Effector CD8-positive, alpha-beta T cell (primary cell): ENCODE data around the gene PRKG1.
"Not testable (repeated sequence)": the region's sequence is repeated elsewhere in the genome, so short reads cannot be mapped to it uniquely, and the experiment has no call there.

Source experiments
- DNase-seq: peaks from one replicate; lab custom pipeline; 2025; lab: John Stamatoyannopoulos, UW

Gene PRKG1

DNA sequence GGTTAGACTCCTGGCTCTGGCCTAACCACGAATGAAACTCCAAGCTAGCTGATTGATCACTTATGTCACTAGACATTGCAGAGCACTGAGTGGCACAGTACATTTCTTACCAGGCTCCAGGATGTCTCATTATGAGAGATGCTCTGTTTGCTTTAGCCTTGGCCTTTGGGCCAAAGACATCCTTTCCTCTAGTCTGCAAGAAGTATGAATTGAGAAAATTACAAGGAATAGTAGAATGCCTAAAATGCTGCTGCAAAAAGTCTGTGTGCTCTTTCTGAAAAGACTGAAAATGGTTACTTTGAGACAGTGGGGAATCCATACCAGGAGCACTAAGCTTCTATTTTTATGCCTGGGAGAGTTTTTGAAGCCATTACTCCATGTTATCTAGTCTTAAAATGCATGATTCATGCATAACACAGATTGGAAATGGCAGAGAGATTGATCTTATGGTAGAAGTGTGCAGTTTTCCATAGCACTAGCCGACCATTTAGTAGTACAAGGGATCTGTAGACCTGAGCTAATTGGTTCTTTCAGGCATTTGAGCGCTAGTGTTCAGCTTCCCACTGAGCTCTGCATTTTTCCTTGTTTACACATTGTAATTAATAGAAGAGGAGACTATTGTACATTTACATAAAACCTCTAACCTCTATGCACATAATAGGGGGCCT, 303.8 kb downstream of the PRKG1 start:
- DNase-seq: no peak

GRCh38 chr10:51382181-51382580, 307.9 kb downstream of the PRKG1 start:
- DNase-seq: no peak

DNA sequence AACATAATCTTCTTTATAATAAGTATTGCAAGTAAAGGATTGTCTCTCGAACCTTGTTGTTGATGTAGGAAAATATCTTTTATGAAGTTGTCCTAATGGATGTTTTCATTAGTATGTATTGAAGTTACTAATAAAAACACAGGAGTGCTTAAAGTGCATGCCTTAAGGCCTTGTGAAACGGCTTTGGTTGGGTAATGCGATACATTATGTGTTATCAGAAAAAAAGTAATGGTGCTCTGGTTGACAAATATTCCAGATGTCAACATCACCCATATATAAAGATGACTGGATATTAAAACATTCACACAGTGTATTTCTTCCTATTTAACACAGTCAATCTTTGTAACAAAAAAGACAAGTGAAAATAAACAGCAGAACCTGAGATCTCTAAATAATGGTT, 310.7 kb downstream of the PRKG1 start:
- DNase-seq: no peak

- DNase-seq: no peak
Measured at GRCh38 chr10:51386248-51386885, 312.1 kb downstream of the PRKG1 start.

GRCh38 chr10:51389415-51390321, 315.4 kb downstream of the PRKG1 start:
- no peak for DNase-seq

DNA sequence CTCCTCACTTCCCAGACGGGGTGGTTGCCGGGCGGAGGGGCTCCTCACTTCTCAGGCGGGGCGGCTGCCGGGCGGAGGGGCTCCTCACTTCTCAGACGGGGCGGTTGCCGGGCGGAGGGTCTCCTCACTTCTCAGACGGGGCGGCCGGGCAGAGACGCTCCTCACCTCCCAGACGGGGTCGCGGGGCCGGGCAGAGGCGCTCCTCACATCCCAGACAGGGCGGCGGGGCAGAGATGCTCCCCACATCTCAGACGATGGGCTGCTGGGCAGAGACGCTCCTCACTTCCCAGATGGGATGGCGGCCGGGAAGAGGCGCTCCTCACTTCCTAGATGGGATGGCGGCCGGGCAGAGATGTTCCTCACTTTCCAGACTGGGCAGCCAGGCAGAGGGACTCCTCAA, 318.7 kb downstream of the PRKG1 start:
- not testable (repeated sequence) for DNase-seq

DNA sequence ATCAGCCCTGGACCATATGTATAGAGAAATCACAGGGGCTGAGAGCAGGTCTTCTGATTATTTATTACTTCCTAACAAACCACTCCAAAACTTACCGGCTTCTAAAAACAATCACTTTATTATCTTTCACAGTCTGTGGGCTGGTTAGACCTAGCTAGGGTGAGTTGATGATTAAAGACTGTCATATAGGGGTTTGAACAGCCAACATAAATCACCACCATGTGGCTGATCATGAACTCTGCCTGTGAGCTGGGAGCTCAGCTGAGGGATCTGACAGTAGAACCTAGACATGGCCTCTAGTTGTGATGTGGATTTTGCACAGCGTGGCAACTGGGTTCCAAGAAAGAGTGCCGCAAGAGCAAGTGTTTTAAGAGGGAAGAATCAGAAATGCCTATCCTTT, 319.8 kb downstream of the PRKG1 start:
- no peak for DNase-seq

- DNase-seq: no peak
Measured at GRCh38 chr10:51397244-51397643, 323.0 kb downstream of the PRKG1 start.

- DNase-seq: no peak
Measured at GRCh38 chr10:51397695-51398094, 323.4 kb downstream of the PRKG1 start.

GRCh38 chr10:51399840-51400239, 325.6 kb downstream of the PRKG1 start:
- DNase-seq: no peak

DNA sequence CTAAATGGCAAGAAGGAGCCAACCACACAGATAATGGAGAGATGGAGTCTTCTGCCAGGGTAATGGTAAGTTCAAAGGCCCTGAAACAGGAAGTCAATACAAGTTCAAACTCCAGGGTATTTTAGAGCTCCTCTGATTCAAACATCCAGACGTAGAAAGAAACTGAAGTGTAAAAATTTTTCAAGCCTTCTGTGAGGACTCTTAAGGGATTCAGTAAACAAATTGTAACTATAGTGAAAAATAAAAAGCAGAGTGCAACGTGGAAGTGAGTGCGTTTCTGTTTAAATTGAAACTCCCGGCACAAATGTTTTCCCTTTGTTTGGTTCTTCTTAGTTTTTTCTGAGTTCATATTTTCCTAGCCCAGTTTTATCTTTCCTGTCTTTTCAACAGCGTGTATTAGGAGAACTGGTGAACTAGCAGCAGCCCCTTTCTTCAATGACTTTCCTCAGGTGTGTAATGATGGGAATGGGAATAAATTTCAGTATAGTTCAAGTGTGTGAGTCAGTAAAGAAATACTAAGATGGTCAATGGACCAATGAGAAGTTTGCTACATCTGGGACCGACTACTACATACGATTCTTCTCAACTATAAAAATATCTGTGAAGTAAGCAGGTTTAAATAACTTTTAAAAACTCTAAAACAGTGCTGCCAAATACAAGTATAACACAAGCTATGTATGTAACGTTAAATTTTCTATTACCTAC, 326.3 kb downstream of the PRKG1 start:
- DNase-seq: no peak

GRCh38 chr10:51403521-51403920, 329.2 kb downstream of the PRKG1 start:
- no peak for DNase-seq

DNA sequence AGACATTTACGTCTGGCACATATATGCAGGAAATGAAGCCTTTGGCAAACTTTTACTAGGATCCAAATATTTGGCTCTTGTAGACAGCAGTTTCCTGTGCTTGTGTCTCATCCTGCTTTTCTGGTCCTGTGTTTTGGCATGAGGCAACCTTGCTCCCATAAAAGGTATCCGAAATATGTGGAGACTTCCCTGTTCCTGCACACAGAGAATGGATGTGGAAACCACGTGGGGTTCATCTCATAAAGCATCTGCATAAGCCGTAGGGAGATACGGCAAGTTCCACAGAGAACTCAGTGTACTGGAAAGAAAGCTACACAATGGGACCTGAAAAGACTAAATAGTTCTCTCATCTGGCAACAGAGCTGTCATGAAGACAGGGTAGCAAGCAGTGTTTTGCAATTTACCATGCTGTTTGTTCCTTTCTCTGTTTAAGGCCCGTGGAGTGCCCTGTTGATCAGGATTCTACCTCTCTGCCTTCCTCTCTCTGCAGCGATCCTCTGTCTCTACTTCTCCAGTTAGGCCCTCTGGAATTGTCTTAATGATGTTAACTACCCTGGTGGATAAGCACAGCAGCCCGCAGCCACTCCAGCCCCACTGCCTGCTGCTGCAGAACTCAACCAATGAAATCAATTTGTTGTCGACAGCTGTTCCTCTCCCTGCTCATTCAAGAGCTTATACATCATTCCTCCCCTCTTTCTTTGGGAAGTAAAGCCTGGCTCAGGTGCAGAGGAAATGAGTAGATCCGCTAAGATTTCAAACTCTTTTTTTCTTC, 331.5 kb downstream of the PRKG1 start:
- no peak for DNase-seq

DNA sequence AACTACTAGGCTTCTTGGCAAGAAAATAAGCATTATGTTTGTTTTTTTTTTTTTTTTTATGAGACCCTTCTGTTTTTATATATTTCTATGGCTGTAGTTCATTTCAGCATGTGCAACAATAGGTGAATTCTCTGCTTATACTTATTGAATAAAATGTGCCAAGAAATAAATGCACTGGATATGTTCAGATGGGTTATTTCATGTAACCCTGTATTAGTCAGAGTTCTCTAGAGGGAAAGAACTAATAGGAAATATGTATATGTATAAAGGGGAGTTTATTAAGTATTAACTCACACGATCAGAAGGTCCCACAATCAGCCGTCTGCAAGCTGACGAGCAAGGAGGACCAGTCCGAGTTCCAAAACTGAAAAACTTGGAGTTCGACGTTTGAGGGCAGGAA, 332.3 kb downstream of the PRKG1 start:
- DNase-seq: no peak

DNA sequence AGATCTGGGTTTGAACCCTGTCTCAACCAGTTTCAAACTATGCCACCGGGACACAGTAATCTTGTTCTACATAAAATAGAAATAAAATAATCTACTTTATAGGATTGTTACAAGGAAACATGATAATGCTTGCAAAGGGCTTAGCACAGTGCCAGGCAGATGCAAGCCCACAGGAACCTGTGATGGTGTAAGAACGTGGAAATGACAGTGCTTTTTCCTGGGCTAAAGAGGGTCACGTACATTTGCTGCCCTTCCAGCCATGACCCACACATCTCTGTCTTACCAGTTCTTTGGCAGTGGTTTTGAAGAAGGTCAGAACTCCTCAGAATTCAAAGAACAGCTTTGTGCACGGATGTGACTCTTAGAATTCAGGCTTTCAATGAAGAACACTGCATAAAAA, 342.2 kb downstream of the PRKG1 start:
- no peak for DNase-seq

- no peak for DNase-seq
Measured at GRCh38 chr10:51419196-51420093, 345.2 kb downstream of the PRKG1 start.

DNA sequence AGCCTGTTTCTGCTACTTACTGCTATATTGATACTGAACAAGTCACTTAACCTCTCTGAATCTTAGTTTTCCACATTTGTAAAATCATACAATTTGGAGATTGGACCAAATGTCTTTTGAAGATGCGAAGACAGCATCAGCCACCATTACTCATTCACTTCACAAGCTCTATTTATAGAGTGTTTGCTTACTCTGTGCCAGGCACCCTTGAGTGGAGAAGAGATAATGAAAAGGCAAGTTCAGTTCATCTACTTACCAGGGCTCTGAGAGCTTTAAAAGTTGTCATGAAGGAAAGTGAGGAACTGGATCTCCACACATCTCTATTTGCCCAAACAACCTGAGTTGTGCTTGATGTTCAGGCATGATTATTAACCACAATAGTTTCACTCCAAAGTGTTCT, 347.6 kb downstream of the PRKG1 start:
- no peak for DNase-seq

DNA sequence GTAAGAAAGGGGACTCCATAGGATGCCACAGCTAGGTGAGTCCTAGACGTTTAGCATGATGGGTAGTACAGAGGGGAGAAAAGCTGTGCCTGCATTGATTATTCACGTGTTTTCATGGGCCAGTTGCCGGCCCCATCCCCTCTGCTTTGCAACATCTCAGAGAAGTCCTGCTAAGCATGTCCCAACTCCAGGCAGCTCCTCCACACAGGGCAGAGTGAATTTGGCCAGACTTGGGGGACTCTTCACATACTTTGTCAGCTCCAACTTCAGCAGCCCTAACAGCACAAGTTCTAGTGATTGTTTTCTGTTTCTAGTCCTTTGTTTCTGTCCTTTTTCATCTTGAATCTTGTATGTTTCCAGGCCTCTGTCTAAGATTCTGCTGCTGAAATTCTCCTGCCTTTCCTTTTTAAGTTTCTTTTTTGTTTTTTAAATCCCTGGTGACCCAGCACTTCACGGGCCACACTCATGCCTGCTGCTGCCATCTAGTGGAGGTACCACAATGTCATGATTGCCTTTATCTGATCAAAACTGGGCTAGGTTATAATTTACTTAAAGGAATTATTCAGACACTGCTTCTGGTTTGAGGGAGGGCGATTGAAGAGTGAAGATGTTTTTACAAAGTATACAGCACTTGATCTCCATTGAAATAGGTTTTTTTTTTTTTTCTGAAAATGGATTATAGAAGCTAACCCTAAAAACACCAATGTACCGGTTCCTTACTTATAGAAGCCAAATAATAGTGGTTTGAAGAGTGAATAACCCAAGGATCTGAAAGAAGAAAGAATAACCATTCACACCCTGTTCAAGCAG, 348.2 kb downstream of the PRKG1 start:
- DNase-seq: no peak

DNA sequence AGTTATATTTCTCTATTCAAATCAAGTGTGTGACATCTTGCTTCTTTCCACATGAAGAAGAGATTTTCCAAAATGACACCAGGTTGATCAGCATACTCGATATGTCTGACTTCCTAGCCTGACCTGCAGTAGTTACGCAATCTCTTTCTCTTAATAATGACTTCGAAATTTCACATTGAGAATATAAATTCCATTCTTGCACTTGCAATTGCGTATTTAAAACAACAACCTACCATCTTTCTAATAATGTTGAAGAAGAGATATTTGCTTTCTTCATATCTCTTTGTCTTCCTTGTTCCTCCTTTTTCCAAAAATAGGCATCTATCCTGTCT, 348.8 kb downstream of the PRKG1 start:
- DNase-seq: no peak

DNA sequence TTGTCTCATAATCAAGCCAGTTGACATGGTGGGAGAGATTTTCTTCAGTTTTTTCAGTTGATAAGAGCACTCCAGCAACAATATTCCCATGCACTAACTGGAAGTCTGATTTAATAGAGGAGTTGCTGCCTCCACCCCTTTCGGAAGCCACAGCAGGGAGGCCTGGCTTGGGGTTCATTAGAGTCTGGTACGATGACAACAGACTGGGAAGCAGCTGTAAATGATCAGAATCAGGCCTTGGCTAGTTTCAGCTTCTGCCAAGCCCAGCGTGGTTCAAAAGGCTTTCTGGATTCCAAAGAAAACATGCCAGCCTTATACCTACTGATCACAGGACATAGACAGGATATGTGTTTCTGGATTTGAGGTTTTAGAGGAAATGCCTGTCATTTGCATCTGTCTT, 351.1 kb downstream of the PRKG1 start:
- no peak for DNase-seq
